ENCODE data around the gene TSPAN16.

GRCh38 chr19:11337080-11337479, 41.1 kb downstream of the TSPAN16 start:
- TF ChIP-seq CTCF (IDR thresholded peaks at IDR 0.05) (no peak), POLR2A (IDR thresholded peaks at IDR 0.05) (no peak), EP300 (IDR thresholded peaks at IDR 0.05) (no peak)

All from suprapubic skin (tissue), 3 donors.